Gastrocnemius medialis (tissue), 4 donors: ENCODE measurements around the gene DNMBP. TPM values are rescaled to one million over a fixed set of nuclear protein-coding genes. Genes with fewer than 3 reads are reported as not detected.
"Not testable (repeated sequence)": the region's sequence is repeated elsewhere in the genome, so short reads cannot be mapped to it uniquely, and the experiment has no call there.

Experiments used
- ATAC-seq, 2 donors: fragments of 150-250 bp; one replicate each; pipeline ENCODE4 v1.9.1; 2016
- DNase-seq, 2 donors: peaks; one replicate each; pipeline ENCODE4 v3.0.0-alpha.2; 2019
- H3K27ac ChIP-seq, 4 donors: fragments of 200-600 bp; sonication (generic); 1 replicate in 1 of 4; 2 replicates in 3 of 4; pipeline ENCODE4 v1.5.1; 2016 to 2018; ENCODE audit warnings: mild to moderate bottlenecking in 2 of 4, moderate library complexity in 1 of 4
- H3K27me3 ChIP-seq, 3 donors: fragments of 200-600 bp; sonication (generic) in 2 of 3; 1 replicate in 1 of 3; 2 replicates in 2 of 3; pipeline versions ENCODE4 v1.5.1 to v1.6.0; 2016 to 2019; ENCODE audit warnings: mild to moderate bottlenecking in 1 of 3, moderate library complexity in 1 of 3
- H3K36me3 ChIP-seq, 2 donors: fragments of 200-600 bp; sonication (generic) in 1 of 2; one replicate each; pipeline ENCODE4 v1.5.1; 2017 to 2018
- H3K4me1 ChIP-seq, 2 donors: fragments of 200-600 bp; sonication (generic) in 1 of 2; one replicate each; pipeline ENCODE4 v1.5.1; 2016 to 2017; ENCODE audit warnings: mild to moderate bottlenecking in 2 of 2
- H3K4me3 ChIP-seq, 4 donors: fragments of 200-600 bp; sonication (generic) in 3 of 4; 1 replicate in 1 of 4; 2 replicates in 3 of 4; pipeline ENCODE4 v1.5.1; 2016 to 2019; ENCODE audit warnings: mild to moderate bottlenecking in 2 of 4
- H3K9me3 ChIP-seq, 3 donors: fragments of 200-600 bp; sonication (generic) in 2 of 3; 1 replicate in 1 of 3; 2 replicates in 2 of 3; pipeline ENCODE4 v1.5.1; 2016 to 2019
- POLR2A ChIP-seq, 2 donors: fragments of 450-650 bp; IDR thresholded peaks; one replicate each; pipeline ENCODE4 v1.6.1; 2017; ENCODE audit warnings: antibody characterized with exemption in 2 of 2, mild to moderate bottlenecking in 2 of 2, moderate library complexity in 2 of 2
- in situ Hi-C, 4 donors: fragments of 200-750 bp; cut with MboI; loops; one replicate each; pipeline versions ENCODE4 v1.15.0 to v1.8.0; 2017; ENCODE audit warnings: low sequenced_read_pairs in 4 of 4
- intact Hi-C: fragments of 100-400 bp; cut with DNase I; formaldehyde crosslinking; loops from one replicate; pipeline ENCODE4 v1.15.1; 2023; ENCODE audit warnings: low total_unique reads
- total RNA-seq, 4 donors: library from RNA; depleted of rRNA; stranded (reverse); fragments of >200 nt; gene quantifications; one replicate each; pipeline versions ENCODE4 v1.1.0 to v1.2.3, GENCODE V29; 2016
- TF ChIP-seq, protein P1 (sequence below), 5 experiments: fragments of 450-650 bp in 3 of 5; fragments of 200-600 bp in 2 of 5; sonication (generic) in 2 of 5; IDR thresholded peaks in 4 of 5; conservative IDR thresholded peaks in 1 of 5; 1 replicate in 4 of 5; 2 replicates in 1 of 5; pipeline ENCODE4 v1.5.1; 2016 to 2019; ENCODE audit warnings: antibody characterized with exemption in 5 of 5, mild to moderate bottlenecking in 3 of 5, moderate library complexity in 3 of 5

DNMBP gene
- total RNA-seq, 4 donors from 2014 or later: 9.5 to 22.5 (median 15.0) TPM

DNA sequence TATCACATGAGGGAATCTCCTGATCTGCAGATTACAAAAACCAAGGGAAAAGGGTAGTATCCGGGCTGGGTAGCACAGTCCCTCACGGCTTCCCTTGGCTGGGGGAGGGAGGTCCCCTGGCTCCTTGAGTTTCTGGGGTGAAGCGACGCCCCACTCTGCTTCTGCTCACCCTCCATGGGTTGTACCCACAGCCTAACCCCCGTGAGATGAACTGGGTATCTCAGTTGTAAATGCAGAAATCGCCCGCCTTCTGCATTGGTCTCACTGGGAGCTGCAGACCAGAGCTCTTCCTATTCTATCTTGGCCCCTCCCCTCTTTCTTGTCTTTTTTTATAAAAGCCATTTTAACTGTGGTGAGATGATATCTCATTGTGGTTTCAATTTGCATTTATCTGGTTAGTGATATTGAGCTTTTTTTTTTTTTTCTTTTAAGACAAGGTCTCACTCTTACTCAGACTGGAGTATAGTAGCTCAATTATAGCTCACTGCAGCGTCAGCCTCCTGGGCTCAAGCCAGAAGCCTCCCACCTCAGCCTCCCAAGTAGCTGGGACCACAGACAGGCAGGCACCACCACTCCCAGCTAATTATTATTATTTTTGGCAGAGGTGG, 139.5 kb downstream of the DNMBP start:
- no peak for TF ChIP-seq POLR2A (IDR thresholded peaks at IDR 0.05)
- TF ChIP-seq, protein P1, sequence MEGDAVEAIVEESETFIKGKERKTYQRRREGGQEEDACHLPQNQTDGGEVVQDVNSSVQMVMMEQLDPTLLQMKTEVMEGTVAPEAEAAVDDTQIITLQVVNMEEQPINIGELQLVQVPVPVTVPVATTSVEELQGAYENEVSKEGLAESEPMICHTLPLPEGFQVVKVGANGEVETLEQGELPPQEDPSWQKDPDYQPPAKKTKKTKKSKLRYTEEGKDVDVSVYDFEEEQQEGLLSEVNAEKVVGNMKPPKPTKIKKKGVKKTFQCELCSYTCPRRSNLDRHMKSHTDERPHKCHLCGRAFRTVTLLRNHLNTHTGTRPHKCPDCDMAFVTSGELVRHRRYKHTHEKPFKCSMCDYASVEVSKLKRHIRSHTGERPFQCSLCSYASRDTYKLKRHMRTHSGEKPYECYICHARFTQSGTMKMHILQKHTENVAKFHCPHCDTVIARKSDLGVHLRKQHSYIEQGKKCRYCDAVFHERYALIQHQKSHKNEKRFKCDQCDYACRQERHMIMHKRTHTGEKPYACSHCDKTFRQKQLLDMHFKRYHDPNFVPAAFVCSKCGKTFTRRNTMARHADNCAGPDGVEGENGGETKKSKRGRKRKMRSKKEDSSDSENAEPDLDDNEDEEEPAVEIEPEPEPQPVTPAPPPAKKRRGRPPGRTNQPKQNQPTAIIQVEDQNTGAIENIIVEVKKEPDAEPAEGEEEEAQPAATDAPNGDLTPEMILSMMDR (IDR thresholded peaks at IDR 0.05 in 4 of 5, conservative IDR thresholded peaks at IDR 0.05 in 1 of 5): no peak
- Histone ChIP-seq H3K36me3 (no peaks in the 10 kb centered on the region), H3K4me1 (peaks cover 8 to 32% of the 10 kb centered on the region in 2 donors), H3K27me3 (peaks cover 0 to 4% (median 0%) of the 10 kb centered on the region in 3 donors), H3K27ac (no peak overlapping the region), H3K9me3 (no peaks in the 10 kb centered on the region), H3K4me3 (no peak overlapping the region)
- no peak for DNase-seq
- intact Hi-C loops: no loop called here
- in situ Hi-C loops: no loop called here
- no peak for ATAC-seq

DNA sequence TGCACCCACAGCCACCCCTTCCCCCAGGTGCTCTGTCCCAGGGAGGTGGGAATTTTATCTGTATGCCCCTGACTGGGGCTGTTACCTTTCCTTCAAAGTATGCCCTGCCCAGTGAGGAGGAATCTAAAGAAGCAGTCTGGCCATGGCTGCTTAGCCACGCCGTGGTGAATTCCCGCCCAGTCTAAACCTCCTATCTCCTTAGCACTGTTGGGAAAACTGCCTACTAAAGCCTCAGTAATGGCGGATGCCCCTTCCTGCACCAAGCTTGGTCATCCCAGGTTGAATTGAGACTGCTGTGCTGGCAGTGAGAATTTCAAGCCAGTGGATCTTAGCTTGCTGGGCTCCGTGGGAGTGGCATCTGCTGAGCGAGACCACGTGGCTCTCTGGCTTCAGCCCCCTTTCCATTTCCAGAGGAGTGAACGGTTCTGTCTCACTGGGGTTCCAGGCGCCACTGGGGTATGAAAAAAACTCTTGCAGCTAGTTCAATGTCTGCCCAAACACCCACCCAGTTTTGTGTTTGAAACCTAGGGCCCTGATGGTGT, 140.1 kb downstream of the DNMBP start:
- Histone ChIP-seq H3K27ac (no peak overlapping the region), H3K4me1 (peaks cover 7 to 29% of the 10 kb centered on the region in 2 donors), H3K9me3 (no peaks in the 10 kb centered on the region), H3K36me3 (no peaks in the 10 kb centered on the region), H3K4me3 (no peak overlapping the region), H3K27me3 (peaks cover 0 to 4% (median 0%) of the 10 kb centered on the region in 3 donors)
- ATAC-seq (no peak), DNase-seq (no peak)
- TF ChIP-seq, protein P1 (IDR thresholded peaks at IDR 0.05 in 4 of 5, conservative IDR thresholded peaks at IDR 0.05 in 1 of 5): no peak
- no peak for TF ChIP-seq POLR2A (IDR thresholded peaks at IDR 0.05)
- in situ Hi-C loops: no loop called here
- intact Hi-C loops: no loop called here

DNA sequence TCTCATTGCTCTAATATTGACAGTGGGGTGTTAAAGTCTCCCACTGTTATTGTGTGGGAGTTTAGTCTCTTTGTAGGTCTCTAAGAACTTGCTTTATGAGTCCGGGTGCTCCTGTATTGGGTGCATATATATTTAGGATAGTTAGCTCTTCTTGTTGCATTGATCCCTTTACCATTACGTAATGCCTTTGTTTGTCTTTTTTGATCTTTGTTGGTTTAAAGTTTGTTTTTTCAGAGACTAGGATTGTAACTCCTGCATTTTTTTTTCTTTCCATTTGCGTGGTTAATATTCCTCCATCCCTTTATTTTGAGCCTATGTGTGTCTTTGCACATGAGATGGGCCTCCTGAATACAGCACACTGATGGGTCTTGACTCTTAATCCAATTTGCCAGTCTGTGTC, 142.5 kb downstream of the DNMBP start:
- H3K27me3 ChIP-seq, H3K4me3 ChIP-seq, DNase-seq, H3K9me3 ChIP-seq, intact Hi-C loops, H3K27ac ChIP-seq, in situ Hi-C loops, H3K36me3 ChIP-seq, ATAC-seq, H3K4me1 ChIP-seq: not testable (repeated sequence)

DNA sequence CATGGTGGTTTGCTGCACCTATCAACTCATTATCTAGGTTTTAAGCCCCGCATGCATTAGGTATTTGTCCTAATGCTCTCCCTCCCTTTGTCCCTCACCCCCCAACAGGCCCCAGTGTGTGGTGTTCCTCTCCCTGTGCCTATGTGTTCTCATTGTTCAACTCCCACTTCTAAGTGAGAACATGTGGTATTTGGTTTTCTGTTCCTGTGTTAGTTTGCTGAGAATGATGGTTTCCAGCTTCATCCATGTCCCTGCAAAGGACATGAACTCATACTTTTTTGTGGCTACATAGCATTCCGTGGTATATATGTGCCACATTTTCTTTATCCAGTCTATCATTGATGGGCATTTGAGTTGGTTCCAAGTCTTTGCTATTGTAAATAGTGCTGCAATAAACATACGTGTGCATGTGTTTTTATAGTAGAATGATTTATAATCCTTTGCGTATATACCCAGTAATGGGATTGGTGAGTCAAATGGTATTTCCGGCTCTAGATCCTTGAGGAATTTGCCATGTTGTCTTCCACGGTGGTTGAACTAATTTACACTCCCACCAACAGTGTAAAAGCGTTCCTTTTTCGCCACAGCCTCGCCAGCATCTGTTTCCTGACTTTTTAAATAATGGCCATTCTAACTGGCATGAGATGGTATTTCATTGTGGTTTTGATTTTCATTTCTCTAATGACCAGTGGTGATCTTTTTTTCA, 146.1 kb downstream of the DNMBP start:
- H3K36me3 ChIP-seq, H3K4me1 ChIP-seq, H3K9me3 ChIP-seq, in situ Hi-C loops, intact Hi-C loops, H3K27me3 ChIP-seq, DNase-seq, H3K27ac ChIP-seq, H3K4me3 ChIP-seq, ATAC-seq: not testable (repeated sequence)

DNA sequence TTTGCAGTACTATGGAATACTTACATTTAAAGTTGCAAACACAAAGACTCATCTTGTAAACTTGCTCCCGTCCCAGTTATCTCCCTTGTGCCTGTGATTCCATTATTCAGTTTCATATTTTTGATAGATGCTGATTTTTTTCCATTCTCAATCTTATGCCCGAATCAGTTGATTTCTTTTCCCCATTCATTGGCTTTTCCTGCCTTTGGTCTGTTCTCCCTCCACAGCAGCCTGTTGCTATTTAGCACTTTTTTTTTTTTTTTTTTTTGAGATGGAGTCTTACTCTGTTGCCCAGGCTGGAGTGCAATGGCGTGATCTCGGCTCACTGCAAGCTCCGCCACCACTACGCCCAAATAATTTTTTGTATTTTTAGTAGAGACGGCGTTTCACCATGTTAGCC, 149.3 kb downstream of the DNMBP start:
- no peak overlapping the region for H3K4me3 ChIP-seq
- H3K36me3 ChIP-seq: no peaks in the 10 kb centered on the region
- intact Hi-C loops: no loop called here
- no peaks in the 10 kb centered on the region for H3K4me1 ChIP-seq
- no peak for ATAC-seq
- in situ Hi-C loops: no loop called here
- TF ChIP-seq POLR2A (IDR thresholded peaks at IDR 0.05): no peak
- TF ChIP-seq, protein P1 (IDR thresholded peaks at IDR 0.05 in 4 of 5, conservative IDR thresholded peaks at IDR 0.05 in 1 of 5): no peak
- no peak for DNase-seq
- H3K9me3 ChIP-seq: no peaks in the 10 kb centered on the region
- H3K27ac ChIP-seq: no peak overlapping the region
- H3K27me3 ChIP-seq: no peaks in the 10 kb centered on the region
